GM04503 (cell line): ENCODE results near the gene HOXA2.

Source experiments
- DNase-seq: peaks from one replicate; pipeline ENCODE4 v3.0.0-alpha.2; 2012; ENCODE audit warnings: low read depth

Gene HOXA2

GRCh38 chr7:27078616-27079233 lies 23.8 kb downstream of the HOXA2 start:
- DNase-seq: no peak

- DNase-seq: no peak
Measured at GRCh38 chr7:27073076-27073475, 29.4 kb downstream of the HOXA2 start.

GRCh38 chr7:27071622-27072390 lies 30.7 kb downstream of the HOXA2 start:
- no peak for DNase-seq

- DNase-seq: no peak
Measured at GRCh38 chr7:27068259-27068658, 34.2 kb downstream of the HOXA2 start.

- peak; percentile 37 for DNase-seq
Measured at GRCh38 chr7:27066148-27066547, 36.3 kb downstream of the HOXA2 start.

GRCh38 chr7:27065709-27066108 lies 36.8 kb downstream of the HOXA2 start:
- no peak for DNase-seq

- no peak for DNase-seq
Measured at GRCh38 chr7:27064661-27065060, 37.8 kb downstream of the HOXA2 start.

GRCh38 chr7:27064159-27064558 lies 38.3 kb downstream of the HOXA2 start:
- no peak for DNase-seq

- no peak for DNase-seq
Measured at GRCh38 chr7:27062946-27063345, 39.5 kb downstream of the HOXA2 start.

GRCh38 chr7:27053153-27053552 lies 49.3 kb downstream of the HOXA2 start:
- no peak for DNase-seq

GRCh38 chr7:27051451-27051850 lies 51.0 kb downstream of the HOXA2 start:
- no peak for DNase-seq
